Activated T-cell treated with anti-CD3 and anti-CD28 coated beads, Interleukin-2, amount 50 U/mL, for 4 hours (primary cell): ENCODE measurements around the gene RNPEP. TPM values are rescaled to one million over a fixed set of nuclear protein-coding genes. Genes with fewer than 3 reads are reported as not detected.
"Not testable (repeated sequence)": the region's sequence is repeated elsewhere in the genome, so short reads cannot be mapped to it uniquely, and the experiment has no call there.

ENCODE experiments used
- ATAC-seq, 2 donors: fragments of 200-7000 bp; cut with Tn5 transposase; one replicate each; pipeline ENCODE4 v1.10.0; 2021
- DNase-seq: peaks from one replicate; pipeline ENCODE4 v3.0.0-alpha.2; 2020
- H3K27me3 Mint-ChIP-seq: one replicate; pipeline ENCODE4 v1.8.0; 2021; ENCODE audit warnings: low read depth, mixed read lengths
- H3K36me3 Mint-ChIP-seq: one replicate; pipeline ENCODE4 v1.8.0; 2022; ENCODE audit warnings: mixed read lengths; ENCODE audit not compliant: insufficient read depth
- H3K4me1 Mint-ChIP-seq: one replicate; pipeline ENCODE4 v1.8.0; 2021; ENCODE audit warnings: low read depth, mixed read lengths
- H3K4me3 Mint-ChIP-seq: one replicate; pipeline ENCODE4 v1.8.0; 2021; ENCODE audit warnings: mild to moderate bottlenecking, moderate library complexity, mixed read lengths
- H3K9me3 Mint-ChIP-seq: one replicate; pipeline ENCODE4 v1.8.0; 2021; ENCODE audit warnings: mixed read lengths
- total RNA-seq, 3 donors: library from RNA; stranded (reverse); gene quantifications; one replicate each; pipeline ENCODE4 v1.2.1, GENCODE V29; 2021

The RNPEP gene, protein sequence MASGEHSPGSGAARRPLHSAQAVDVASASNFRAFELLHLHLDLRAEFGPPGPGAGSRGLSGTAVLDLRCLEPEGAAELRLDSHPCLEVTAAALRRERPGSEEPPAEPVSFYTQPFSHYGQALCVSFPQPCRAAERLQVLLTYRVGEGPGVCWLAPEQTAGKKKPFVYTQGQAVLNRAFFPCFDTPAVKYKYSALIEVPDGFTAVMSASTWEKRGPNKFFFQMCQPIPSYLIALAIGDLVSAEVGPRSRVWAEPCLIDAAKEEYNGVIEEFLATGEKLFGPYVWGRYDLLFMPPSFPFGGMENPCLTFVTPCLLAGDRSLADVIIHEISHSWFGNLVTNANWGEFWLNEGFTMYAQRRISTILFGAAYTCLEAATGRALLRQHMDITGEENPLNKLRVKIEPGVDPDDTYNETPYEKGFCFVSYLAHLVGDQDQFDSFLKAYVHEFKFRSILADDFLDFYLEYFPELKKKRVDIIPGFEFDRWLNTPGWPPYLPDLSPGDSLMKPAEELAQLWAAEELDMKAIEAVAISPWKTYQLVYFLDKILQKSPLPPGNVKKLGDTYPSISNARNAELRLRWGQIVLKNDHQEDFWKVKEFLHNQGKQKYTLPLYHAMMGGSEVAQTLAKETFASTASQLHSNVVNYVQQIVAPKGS
- total RNA-seq: 10 to 100 TPM; 14.3 to 20.2 (median 17.5) TPM

- peak; percentile 34 for DNase-seq
- Mint-ChIP-seq H3K4me1 (peaks cover 24% of the 10 kb centered on the region), H3K9me3 (no peaks in the 10 kb centered on the region), H3K27me3 (no peaks in the 10 kb centered on the region), H3K4me3 (peak within 1 kb of the TSS; percentile 98), H3K36me3 (peaks cover 3% of the 10 kb centered on the region)
- peak; percentile 79 to 82 for ATAC-seq
Observed at GRCh38 chr1:201982623-201983379, at the start of gene RNPEP. Gene RNPEP (plus strand): TSS chr1:201982648. CDS start chr1:201982667, 19 bp downstream.

DNA sequence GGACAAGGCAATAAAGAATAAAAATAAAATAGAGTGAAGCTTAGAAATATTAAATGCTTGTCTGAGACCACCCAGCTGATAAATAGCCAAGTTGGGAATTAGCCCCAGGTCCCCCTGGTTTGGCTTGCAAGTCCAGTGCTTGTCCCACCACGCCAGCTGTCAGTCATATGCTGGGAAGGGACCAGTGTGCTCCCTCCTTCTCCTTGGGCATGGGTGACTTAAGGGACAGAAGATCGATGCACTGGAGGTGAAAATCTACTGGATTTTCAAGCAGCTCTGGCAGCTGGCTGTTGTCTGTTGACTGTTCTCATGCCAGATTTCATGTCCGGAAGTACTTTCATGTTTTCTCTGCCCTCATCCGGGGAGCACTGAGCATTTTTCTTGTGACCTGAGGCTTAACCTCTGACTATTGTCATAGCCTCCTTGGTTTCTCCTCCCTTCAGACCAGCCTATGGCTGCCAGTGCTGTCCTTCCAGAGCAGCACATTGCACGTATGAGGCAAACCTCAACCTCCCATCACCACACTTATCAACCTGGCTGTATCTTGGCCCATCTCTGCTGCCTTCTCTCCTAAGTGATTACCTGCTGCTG, 48.5 kb upstream of the RNPEP start:
- no peaks in the 10 kb centered on the region for H3K9me3 Mint-ChIP-seq
- no peaks in the 10 kb centered on the region for H3K4me1 Mint-ChIP-seq
- no peak overlapping the region for H3K4me3 Mint-ChIP-seq
- peaks cover 13% of the 10 kb centered on the region for H3K27me3 Mint-ChIP-seq
- DNase-seq (no peak), ATAC-seq (no peak)
- H3K36me3 Mint-ChIP-seq: no peaks in the 10 kb centered on the region

GRCh38 chr1:201937624-201938213, 44.7 kb upstream of the RNPEP start:
- Mint-ChIP-seq H3K27me3 (peaks cover 11% of the 10 kb centered on the region), H3K9me3 (no peaks in the 10 kb centered on the region), H3K4me3 (no peak overlapping the region), H3K4me1 (no peaks in the 10 kb centered on the region), H3K36me3 (no peaks in the 10 kb centered on the region)
- ATAC-seq: no peak
- DNase-seq: no peak

DNA sequence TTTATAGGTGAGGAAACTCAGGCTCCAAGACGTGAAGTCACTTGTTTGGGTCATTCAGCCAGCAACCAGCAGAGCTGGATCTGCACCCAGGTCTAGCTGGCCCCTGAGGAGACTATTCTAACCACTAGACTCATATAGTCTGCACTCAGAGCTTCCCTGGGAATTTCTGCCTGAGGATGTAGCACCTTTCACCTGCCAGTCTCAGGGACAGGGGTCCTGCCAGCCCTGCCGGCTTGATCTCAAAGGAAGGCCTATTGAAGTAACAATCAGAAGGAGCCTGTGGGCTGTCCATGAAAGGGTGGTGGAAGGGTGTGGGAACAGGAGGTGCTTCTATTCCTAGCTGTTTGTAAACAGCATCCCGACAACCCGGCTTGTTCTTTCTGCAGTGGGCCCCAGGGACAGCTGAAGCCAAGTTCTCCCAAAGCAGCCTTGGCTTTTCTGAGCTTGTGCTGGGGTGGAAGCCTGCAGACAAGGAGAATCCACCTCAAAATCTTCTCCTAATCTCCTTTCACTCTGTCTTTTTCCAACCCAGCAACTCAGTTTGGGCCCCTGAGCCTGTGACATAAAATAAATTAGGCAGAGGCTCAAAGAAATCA, 43.9 kb upstream of the RNPEP start:
- ATAC-seq: no peak
- H3K4me1 Mint-ChIP-seq: no peaks in the 10 kb centered on the region
- H3K9me3 Mint-ChIP-seq: no peaks in the 10 kb centered on the region
- H3K27me3 Mint-ChIP-seq: peaks cover 15% of the 10 kb centered on the region
- no peak overlapping the region for H3K4me3 Mint-ChIP-seq
- DNase-seq: no peak
- no peaks in the 10 kb centered on the region for H3K36me3 Mint-ChIP-seq

GRCh38 chr1:201939148-201939547, 43.3 kb upstream of the RNPEP start:
- H3K9me3 Mint-ChIP-seq: no peaks in the 10 kb centered on the region
- DNase-seq (no peak), ATAC-seq (no peak)
- H3K4me3 Mint-ChIP-seq: no peak overlapping the region
- no peaks in the 10 kb centered on the region for H3K36me3 Mint-ChIP-seq
- H3K4me1 Mint-ChIP-seq: no peaks in the 10 kb centered on the region
- H3K27me3 Mint-ChIP-seq: peaks cover 19% of the 10 kb centered on the region

DNA sequence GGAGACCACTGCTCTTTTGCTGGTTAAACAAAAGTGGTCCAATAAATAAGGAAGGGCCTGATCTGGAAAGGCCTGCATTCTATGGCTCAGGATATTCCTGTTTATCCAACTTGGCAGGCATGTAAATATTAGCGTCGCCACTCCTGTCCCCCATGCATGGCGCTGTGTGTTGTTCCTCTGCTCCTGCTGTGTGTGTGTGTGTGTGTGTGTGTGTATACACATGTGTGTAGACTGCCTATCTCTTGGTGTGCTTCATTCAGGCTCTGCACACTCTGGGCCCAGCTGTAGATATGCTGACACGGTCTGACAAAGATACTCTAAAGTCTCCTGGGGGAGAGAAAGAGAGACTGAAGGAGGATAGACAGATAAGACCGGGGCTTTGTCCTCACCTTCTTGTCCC, 42.9 kb upstream of the RNPEP start:
- Mint-ChIP-seq H3K36me3 (no peaks in the 10 kb centered on the region), H3K27me3 (peaks cover 21% of the 10 kb centered on the region), H3K4me1 (no peaks in the 10 kb centered on the region), H3K9me3 (no peaks in the 10 kb centered on the region), H3K4me3 (no peak overlapping the region)
- no peak for DNase-seq
- no peak for ATAC-seq

- DNase-seq, H3K4me3 Mint-ChIP-seq, H3K4me1 Mint-ChIP-seq, ATAC-seq, H3K36me3 Mint-ChIP-seq, H3K9me3 Mint-ChIP-seq: not testable (repeated sequence)
- H3K27me3 Mint-ChIP-seq: peaks cover 26% of the 10 kb centered on the region
Observed at GRCh38 chr1:201940316-201940715, 42.1 kb upstream of the RNPEP start.

GRCh38 chr1:201941420-201942128, 40.9 kb upstream of the RNPEP start:
- peaks cover 33% of the 10 kb centered on the region for H3K27me3 Mint-ChIP-seq
- DNase-seq (no peak), ATAC-seq (no peak)
- H3K9me3 Mint-ChIP-seq: no peaks in the 10 kb centered on the region
- H3K36me3 Mint-ChIP-seq: no peaks in the 10 kb centered on the region
- H3K4me3 Mint-ChIP-seq: no peak overlapping the region
- H3K4me1 Mint-ChIP-seq: peaks cover 5% of the 10 kb centered on the region

DNA sequence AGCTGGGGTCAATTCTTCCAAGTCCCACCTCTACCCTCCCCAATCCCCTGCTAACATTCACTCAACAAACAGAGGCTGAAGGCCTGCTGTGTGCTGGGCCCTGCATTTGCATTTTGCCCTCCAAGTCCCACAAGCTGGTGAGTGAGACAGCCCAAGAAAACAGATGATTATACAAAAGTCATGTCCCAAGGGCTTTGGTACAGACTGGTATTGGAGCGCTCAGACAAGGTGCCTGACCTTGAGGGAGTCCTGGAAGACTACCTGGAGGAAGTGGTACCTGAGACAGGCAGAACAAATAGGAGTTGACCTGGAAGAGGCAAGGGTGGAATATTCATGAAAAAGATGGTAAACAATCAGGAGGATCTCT, 40.3 kb upstream of the RNPEP start:
- DNase-seq (no peak), ATAC-seq (no peak)
- H3K4me3 Mint-ChIP-seq: no peak overlapping the region
- H3K9me3 Mint-ChIP-seq: no peaks in the 10 kb centered on the region
- H3K4me1 Mint-ChIP-seq: peaks cover 7% of the 10 kb centered on the region
- H3K27me3 Mint-ChIP-seq: peaks cover 37% of the 10 kb centered on the region
- H3K36me3 Mint-ChIP-seq: no peaks in the 10 kb centered on the region

DNA sequence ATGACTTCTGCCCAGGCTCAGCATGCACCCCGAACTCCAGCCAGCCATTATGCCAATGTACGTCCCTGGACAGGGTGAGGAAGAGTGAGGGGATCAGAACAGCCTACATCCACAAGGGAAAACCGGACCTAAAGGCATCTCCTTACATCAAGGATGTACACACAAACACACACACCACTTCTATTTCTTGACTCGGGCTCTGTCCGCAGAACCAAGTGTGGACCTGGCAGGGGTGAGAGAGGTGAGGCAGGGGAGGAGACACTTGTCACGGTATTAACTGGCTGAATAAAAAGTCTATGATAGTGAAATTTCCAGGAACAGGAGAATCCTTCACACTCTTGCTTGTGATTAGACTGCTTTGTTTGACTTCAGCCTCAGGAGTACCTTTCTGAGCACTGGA, 38.4 kb upstream of the RNPEP start:
- H3K4me3 Mint-ChIP-seq: no peak overlapping the region
- no peak for DNase-seq
- no peak for ATAC-seq
- H3K36me3 Mint-ChIP-seq: no peaks in the 10 kb centered on the region
- H3K9me3 Mint-ChIP-seq: no peaks in the 10 kb centered on the region
- H3K27me3 Mint-ChIP-seq: peaks cover 50% of the 10 kb centered on the region
- H3K4me1 Mint-ChIP-seq: peaks cover 7% of the 10 kb centered on the region

DNA sequence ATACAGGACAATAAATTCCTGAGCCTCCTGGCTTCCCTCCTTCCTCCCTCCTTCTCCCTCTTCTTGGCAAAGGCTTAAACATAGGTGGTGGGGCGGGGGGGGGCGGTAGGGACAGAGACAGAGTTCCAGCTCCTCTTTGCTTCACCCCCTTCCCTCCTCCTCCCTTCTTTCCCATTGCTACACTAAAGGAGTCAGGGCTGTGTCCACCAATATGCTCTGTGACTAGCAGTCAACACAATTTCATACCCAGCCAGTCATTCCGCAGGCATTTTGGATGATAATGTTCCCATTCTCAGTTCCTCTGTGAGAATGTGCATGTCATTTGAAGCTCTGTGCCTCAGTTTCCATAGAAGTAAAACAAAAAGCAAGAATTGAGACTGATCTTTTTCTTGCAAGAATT, 37.8 kb upstream of the RNPEP start:
- peaks cover 7% of the 10 kb centered on the region for H3K4me1 Mint-ChIP-seq
- ATAC-seq (no peak), DNase-seq (no peak)
- no peaks in the 10 kb centered on the region for H3K36me3 Mint-ChIP-seq
- H3K27me3 Mint-ChIP-seq: peaks cover 50% of the 10 kb centered on the region
- H3K9me3 Mint-ChIP-seq: no peaks in the 10 kb centered on the region
- H3K4me3 Mint-ChIP-seq: no peak overlapping the region

DNA sequence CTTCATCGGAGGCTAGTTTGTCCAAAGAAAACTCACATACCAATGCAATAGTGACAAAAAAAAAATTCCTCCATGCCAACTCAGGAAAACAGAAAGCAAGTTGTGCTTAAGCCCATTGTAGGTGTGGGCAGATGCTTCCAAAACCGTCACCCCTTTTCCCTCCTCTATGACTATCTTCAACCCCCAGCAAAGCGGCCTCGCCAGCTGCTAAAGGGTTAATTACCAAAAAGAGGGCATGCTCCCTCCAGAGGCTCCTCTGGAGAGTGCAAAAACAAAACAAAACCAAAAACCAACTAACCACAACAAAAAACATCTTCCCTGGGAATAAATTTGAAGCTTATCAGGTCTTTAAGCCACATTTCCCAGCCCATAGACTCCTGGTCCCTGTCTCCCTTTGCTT, 37.3 kb upstream of the RNPEP start:
- Mint-ChIP-seq H3K4me1 (peaks cover 7% of the 10 kb centered on the region), H3K4me3 (no peak overlapping the region), H3K36me3 (no peaks in the 10 kb centered on the region), H3K9me3 (no peaks in the 10 kb centered on the region), H3K27me3 (peaks cover 50% of the 10 kb centered on the region)
- ATAC-seq (no peak), DNase-seq (no peak)

GRCh38 chr1:201945863-201946223, 36.6 kb upstream of the RNPEP start:
- H3K36me3 Mint-ChIP-seq: no peaks in the 10 kb centered on the region
- DNase-seq: no peak
- ATAC-seq: no peak
- H3K4me1 Mint-ChIP-seq: peaks cover 7% of the 10 kb centered on the region
- H3K27me3 Mint-ChIP-seq: peaks cover 50% of the 10 kb centered on the region
- H3K9me3 Mint-ChIP-seq: no peaks in the 10 kb centered on the region
- no peak overlapping the region for H3K4me3 Mint-ChIP-seq
